Prostate gland (tissue), 2 donors: Measurements from ENCODE around the gene C10orf53. TPM values are rescaled to one million over a fixed set of nuclear protein-coding genes. Genes with fewer than 3 reads are reported as not detected.

Source experiments
- DNase-seq: peaks from one replicate; pipeline ENCODE4 v3.0.0-alpha.2; 2019; ENCODE audit warnings: low spot score
- H3K27ac ChIP-seq, 2 donors: fragments of 200-600 bp; sonication (generic); 2 replicates each; pipeline ENCODE4 v1.5.1; 2017 to 2019
- H3K27me3 ChIP-seq: fragments of 200-600 bp; sonication (generic); replicated peaks from 2 replicates; pipeline ENCODE4 v1.5.1; 2019; ENCODE audit not compliant: insufficient read depth
- H3K36me3 ChIP-seq, 2 donors: fragments of 200-600 bp; sonication (generic); 1 replicate in 1 of 2; 2 replicates in 1 of 2; pipeline versions ENCODE4 v1.5.1 to v1.8.1; 2017 to 2019
- H3K4me1 ChIP-seq: fragments of 200-600 bp; sonication (generic); replicated peaks from 2 replicates; pipeline ENCODE4 v1.5.1; 2019
- H3K4me3 ChIP-seq, 2 donors: fragments of 200-600 bp; sonication (generic); 2 replicates each; pipeline ENCODE4 v1.5.1; 2017 to 2019
- H3K9me3 ChIP-seq: fragments of 200-600 bp; sonication (generic); 2 replicates; pipeline ENCODE4 v1.5.1; 2017
- POLR2A ChIP-seq: fragments of 450-650 bp; IDR thresholded peaks from one replicate; pipeline ENCODE4 v1.6.1; 2016; ENCODE audit warnings: antibody characterized with exemption, mild to moderate bottlenecking
- POLR2AphosphoS5 ChIP-seq: sonication (generic); formaldehyde crosslinking; IDR thresholded peaks from one replicate; pipeline ENCODE4 v1.6.1; 2017; ENCODE audit warnings: antibody characterized with exemption
- WGBS: methylation state at CpG from one replicate; pipeline ENCODE4 v1.1.5; 2018; 5-methylcytosine and 5-hydroxymethylcytosine counted together
- intact Hi-C: fragments of 100-400 bp; cut with DNase I; formaldehyde crosslinking; loops from one replicate; pipeline ENCODE4 v1.14.2; 2022
- total RNA-seq, 2 donors: library from RNA; depleted of rRNA; stranded (reverse); fragments of >200 nt; gene quantifications; one replicate each; pipeline ENCODE4 v1.1.0, GENCODE V29; 2016
- TF ChIP-seq, protein P1 (sequence below), 4 experiments: fragments of 200-600 bp in 2 of 4; fragments of 450-650 bp in 2 of 4; sonication (generic) in 2 of 4; IDR thresholded peaks; 1 replicate in 3 of 4; 2 replicates in 1 of 4; pipeline ENCODE4 v1.5.1; 2016 to 2019; ENCODE audit warnings: antibody characterized with exemption in 4 of 4, mild to moderate bottlenecking in 2 of 4, moderate library complexity in 2 of 4

C10orf53 gene, protein sequence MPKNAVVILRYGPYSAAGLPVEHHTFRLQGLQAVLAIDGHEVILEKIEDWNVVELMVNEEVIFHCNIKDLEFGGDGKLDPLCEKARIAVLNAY
- total RNA-seq: 1 to 10 TPM in 1 of 2 donors, not detected in 1; 1.5 TPM

DNA sequence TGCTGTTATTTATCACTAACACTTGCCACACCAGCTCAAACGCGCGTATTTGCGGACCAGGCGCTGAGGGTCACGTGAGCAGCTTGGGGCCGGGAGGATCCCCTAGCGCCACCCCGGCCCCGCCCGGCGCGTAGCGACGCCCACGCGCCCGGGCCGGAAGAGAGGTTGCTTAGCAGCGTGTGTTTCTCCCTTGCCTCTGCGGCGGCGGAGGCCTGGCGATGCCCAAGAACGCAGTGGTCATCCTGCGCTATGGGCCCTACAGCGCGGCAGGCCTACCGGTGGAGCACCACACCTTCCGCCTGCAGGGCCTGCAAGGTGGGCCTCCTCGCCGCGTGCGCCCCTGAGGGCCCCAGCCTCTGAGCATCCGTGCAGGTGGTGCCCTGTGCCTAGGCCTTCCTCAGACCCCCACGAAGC is at the start of gene C10orf53:
Gene C10orf53, plus strand, starts transcription at position 172 of the 414 bp plus-strand sequence. Its CDS starts 47 bp downstream, at position 219.
- Histone ChIP-seq H3K36me3 (no peaks in the 10 kb centered on the region), H3K4me3 (no peak within 1 kb of the TSS), H3K27ac (no peak within 1 kb of the TSS), H3K4me1 (no peaks in the 10 kb centered on the region), H3K27me3 (no peaks in the 10 kb centered on the region), H3K9me3 (no peaks in the 10 kb centered on the region)
- intact Hi-C loops: no loop called here
- WGBS: 7% methylated on average over 35 of the region's 36 CpGs
- DNase-seq: no peak
- TF ChIP-seq, protein P1, sequence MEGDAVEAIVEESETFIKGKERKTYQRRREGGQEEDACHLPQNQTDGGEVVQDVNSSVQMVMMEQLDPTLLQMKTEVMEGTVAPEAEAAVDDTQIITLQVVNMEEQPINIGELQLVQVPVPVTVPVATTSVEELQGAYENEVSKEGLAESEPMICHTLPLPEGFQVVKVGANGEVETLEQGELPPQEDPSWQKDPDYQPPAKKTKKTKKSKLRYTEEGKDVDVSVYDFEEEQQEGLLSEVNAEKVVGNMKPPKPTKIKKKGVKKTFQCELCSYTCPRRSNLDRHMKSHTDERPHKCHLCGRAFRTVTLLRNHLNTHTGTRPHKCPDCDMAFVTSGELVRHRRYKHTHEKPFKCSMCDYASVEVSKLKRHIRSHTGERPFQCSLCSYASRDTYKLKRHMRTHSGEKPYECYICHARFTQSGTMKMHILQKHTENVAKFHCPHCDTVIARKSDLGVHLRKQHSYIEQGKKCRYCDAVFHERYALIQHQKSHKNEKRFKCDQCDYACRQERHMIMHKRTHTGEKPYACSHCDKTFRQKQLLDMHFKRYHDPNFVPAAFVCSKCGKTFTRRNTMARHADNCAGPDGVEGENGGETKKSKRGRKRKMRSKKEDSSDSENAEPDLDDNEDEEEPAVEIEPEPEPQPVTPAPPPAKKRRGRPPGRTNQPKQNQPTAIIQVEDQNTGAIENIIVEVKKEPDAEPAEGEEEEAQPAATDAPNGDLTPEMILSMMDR (IDR thresholded peaks at IDR 0.05): no peak
- TF ChIP-seq POLR2A: no peak
- TF ChIP-seq POLR2AphosphoS5: no peak

DNA sequence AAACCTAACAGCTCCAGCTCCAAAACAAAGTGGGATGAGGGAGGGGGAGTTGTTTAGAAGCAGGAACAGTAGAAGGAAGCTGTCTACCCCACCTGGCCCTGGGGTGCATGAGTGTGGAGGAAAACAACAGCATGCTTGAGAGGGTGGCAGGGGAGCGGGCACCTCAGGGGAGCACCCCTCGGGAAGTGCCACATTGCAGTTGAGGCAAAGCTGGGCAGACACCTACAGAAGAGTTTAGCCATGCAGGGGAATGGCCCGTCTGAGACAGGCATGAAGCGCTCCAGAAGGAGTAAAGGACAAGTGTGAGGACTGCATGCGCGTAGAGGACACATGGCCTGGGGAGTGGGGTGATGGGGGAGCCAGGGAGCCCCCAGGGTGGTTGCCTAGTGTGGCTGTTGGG is 47.5 kb upstream of the C10orf53 start:
- Histone ChIP-seq H3K27me3 (no peaks in the 10 kb centered on the region), H3K4me3 (no peak overlapping the region), H3K9me3 (no peaks in the 10 kb centered on the region), H3K36me3 (no peaks in the 10 kb centered on the region), H3K27ac (no peak overlapping the region), H3K4me1 (no peaks in the 10 kb centered on the region)
- no peak for DNase-seq
- WGBS: 87% methylated on average over 6 of the region's 6 CpGs
- intact Hi-C loops: no loop called here
- TF ChIP-seq, protein P1 (IDR thresholded peaks at IDR 0.05): no peak
- no peak for TF ChIP-seq POLR2AphosphoS5
- TF ChIP-seq POLR2A: no peak

DNA sequence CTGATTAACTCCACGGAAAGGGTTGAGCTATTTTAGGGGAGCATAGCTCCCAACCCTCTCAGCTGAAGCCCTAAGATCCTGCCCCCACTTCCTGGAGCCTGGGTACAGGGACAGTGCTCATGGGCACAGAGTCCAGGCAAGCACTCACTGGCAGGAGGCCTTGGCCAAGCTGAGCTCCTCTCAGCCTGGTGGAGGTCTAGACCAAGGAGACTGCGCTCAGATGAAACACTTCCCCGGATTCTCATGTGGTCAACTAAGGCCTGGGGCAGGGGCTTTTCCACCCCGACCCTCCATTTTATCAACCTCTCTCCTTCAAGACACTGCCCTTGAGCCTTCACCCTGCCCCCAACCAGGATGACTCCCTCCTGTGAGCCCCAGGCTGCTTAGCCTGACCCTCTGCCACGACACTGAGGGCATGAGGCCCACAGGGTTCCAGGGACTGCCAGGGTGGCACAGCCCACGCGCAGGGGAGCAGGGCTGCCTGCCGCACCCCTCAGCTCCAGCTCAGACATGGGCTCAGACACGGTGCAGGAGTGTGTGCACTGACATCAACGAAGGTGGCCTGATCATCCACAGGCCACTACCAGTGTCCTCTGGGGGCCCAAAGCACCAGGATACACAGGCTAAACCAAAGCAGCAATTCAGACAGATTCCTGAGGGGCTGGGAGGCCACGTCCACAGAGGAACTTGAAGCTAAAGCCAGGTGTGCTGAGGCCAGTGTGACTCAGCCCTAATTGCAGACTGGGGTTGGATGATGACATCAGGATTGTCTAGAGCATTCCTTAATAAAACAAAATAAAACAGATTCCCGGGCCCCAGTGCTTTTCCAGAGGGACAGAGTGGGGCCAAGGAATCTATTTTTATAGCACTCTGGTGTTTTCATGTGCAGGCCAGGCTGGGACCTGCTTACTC is 46.8 kb upstream of the C10orf53 start:
- no peak for DNase-seq
- 57% methylated on average over 12 of the region's 12 CpGs for WGBS

DNA sequence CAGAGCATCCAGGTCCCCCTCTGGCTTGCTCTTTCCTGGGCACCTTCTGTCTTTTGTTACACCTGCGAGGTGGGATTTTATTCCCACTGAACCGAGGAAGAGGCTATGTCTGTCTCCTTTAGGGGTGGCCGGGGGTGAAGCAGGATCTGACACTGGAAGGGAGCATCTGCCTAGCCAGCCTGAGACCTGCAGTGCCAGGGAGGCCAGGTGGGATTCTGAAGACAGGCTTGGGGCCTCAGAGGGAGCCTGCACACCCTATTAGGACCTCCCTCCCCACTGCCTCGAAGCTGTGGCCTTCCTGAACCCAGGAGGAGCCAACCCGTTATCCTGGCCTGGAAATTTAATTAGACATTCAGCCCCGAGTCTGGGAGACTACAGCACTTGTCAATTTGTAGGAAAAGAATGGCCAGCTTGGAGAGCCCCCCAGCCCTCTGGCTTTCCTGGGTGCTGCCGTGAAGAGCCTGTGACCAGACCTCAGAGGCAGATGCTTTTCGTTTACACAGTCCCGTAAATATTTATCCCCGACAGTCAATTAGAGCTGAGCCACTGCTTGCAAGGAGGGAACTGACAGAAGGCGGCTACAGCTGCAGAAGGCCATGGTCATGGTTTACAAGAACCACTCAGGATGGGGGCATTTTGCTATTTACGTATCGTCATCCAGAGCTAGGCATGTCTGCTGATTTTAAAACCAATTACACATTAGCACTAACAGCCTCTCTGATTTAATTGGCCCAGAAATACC is 46.0 kb upstream of the C10orf53 start:
- Histone ChIP-seq H3K4me3 (no peak overlapping the region), H3K4me1 (no peaks in the 10 kb centered on the region)
- 32% methylated on average over 13 of the region's 13 CpGs for WGBS

More for the DNA sequence above, 46.8 kb upstream of the C10orf53 start:
- H3K4me1 ChIP-seq: no peaks in the 10 kb centered on the region
- no peak overlapping the region for H3K27ac ChIP-seq
- H3K4me3 ChIP-seq: no peak overlapping the region
- intact Hi-C loops: no loop called here
- no peaks in the 10 kb centered on the region for H3K36me3 ChIP-seq
- peaks cover 3% of the 10 kb centered on the region for H3K27me3 ChIP-seq
- no peaks in the 10 kb centered on the region for H3K9me3 ChIP-seq
- TF ChIP-seq POLR2AphosphoS5: no peak

More for the DNA sequence above, 46.0 kb upstream of the C10orf53 start:
- peaks cover 3% of the 10 kb centered on the region for H3K27me3 ChIP-seq
- no peak overlapping the region for H3K27ac ChIP-seq
- H3K36me3 ChIP-seq: no peaks in the 10 kb centered on the region
- TF ChIP-seq, protein P1 (IDR thresholded peaks at IDR 0.05): no peak
- TF ChIP-seq POLR2A (no peak), POLR2AphosphoS5 (no peak)
- no peak for DNase-seq
- H3K9me3 ChIP-seq: no peaks in the 10 kb centered on the region
- intact Hi-C loops: no loop called here
